Keratinocyte (primary cell): ENCODE results near the gene FAM174B. TPM values are rescaled to one million over a fixed set of nuclear protein-coding genes. Genes with fewer than 3 reads are reported as not detected.

Source experiments
- DNase-seq: peaks from one replicate; pipeline ENCODE4 v3.0.0-alpha.2; 2011; ENCODE audit warnings: low read depth, missing footprints, low spot score
- FAIRE-seq: peaks from 2 replicates; lab custom pipeline; 2011; peaks lifted over from hg19 to GRCh38; lab: Jason Lieb, UNC
- H2AFZ ChIP-seq: 2 replicates; pipeline ENCODE4 v1.6.0; 2012; ENCODE audit warnings: low read length, control low read depth, inconsistent platforms; ENCODE audit not compliant: control insufficient read depth
- H3K27ac ChIP-seq: 2 replicates; pipeline ENCODE4 v1.5.1; 2011; ENCODE audit warnings: low read length; ENCODE audit not compliant: control insufficient read depth, insufficient read depth
- H3K27me3 ChIP-seq: 3 replicates; pipeline ENCODE4 v1.6.0; 2011; ENCODE audit warnings: low read length; ENCODE audit not compliant: control insufficient read depth, insufficient read depth; ENCODE audit errors: extremely low read depth
- H3K36me3 ChIP-seq, 2 experiments: 2 replicates in 1 of 2; 3 replicates in 1 of 2; pipeline ENCODE4 v1.5.1; 2011; ENCODE audit warnings: low read length in 2 of 2, mild to moderate bottlenecking in 1 of 2; ENCODE audit not compliant: control insufficient read depth in 2 of 2, insufficient read depth in 2 of 2; ENCODE audit errors: extremely low read depth in 1 of 2
- H3K4me1 ChIP-seq: 3 replicates; pipeline ENCODE4 v1.5.1; 2011; ENCODE audit warnings: low read length; ENCODE audit not compliant: control insufficient read depth, insufficient read depth; ENCODE audit errors: extremely low read depth
- H3K4me2 ChIP-seq: 3 replicates; pipeline ENCODE4 v1.6.0; 2011; ENCODE audit warnings: low read depth, low read length; ENCODE audit not compliant: control insufficient read depth, insufficient read depth; ENCODE audit errors: extremely low read depth
- H3K4me3 ChIP-seq, 3 experiments: fragments of 200-600 bp in 1 of 3; sonication (generic) in 1 of 3; 2 replicates in 2 of 3; 3 replicates in 1 of 3; pipeline ENCODE4 v1.5.1; 2011 to 2016; ENCODE audit warnings: low read length in 3 of 3, mild to moderate bottlenecking in 3 of 3, control low read depth in 2 of 3, inconsistent platforms in 1 of 3, low read depth in 1 of 3, mixed read lengths in 1 of 3, mixed run types in 1 of 3, moderate library complexity in 1 of 3; ENCODE audit not compliant: control insufficient read depth in 2 of 3, insufficient read depth in 2 of 3; ENCODE audit errors: extremely low read depth in 1 of 3
- H3K79me2 ChIP-seq: 2 replicates; pipeline ENCODE4 v1.6.0; 2012; ENCODE audit warnings: low read length; ENCODE audit not compliant: control insufficient read depth, insufficient read depth
- H3K9ac ChIP-seq: 3 replicates; pipeline ENCODE4 v1.6.0; 2011; ENCODE audit warnings: low read length; ENCODE audit not compliant: control insufficient read depth, insufficient read depth; ENCODE audit errors: extremely low read depth
- H3K9me1 ChIP-seq: 3 replicates; pipeline ENCODE4 v1.6.0; 2011; ENCODE audit warnings: low read length; ENCODE audit not compliant: control insufficient read depth, insufficient read depth; ENCODE audit errors: extremely low read depth
- H3K9me3 ChIP-seq: 2 replicates; pipeline ENCODE4 v1.5.1; 2012; ENCODE audit warnings: low read depth, low read length; ENCODE audit not compliant: control insufficient read depth
- H4K20me1 ChIP-seq: 3 replicates; pipeline ENCODE4 v1.6.0; 2011; ENCODE audit warnings: low read length; ENCODE audit not compliant: control insufficient read depth, insufficient read depth; ENCODE audit errors: extremely low read depth
- CTCF ChIP-seq, 3 experiments: IDR thresholded peaks in 1 of 3; conservative IDR thresholded peaks in 1 of 3; optimal IDR thresholded peaks in 1 of 3; 2 replicates in 2 of 3; 3 replicates in 1 of 3; pipeline versions ENCODE3 to v1.5.1; 2011; ENCODE audit warnings: low read length in 3 of 3, mild to moderate bottlenecking in 3 of 3, moderate library complexity in 2 of 3, control low read depth in 1 of 3, inconsistent platforms in 1 of 3; ENCODE audit not compliant: insufficient read depth in 2 of 3; ENCODE audit errors: extremely low read depth in 1 of 3
- EZH2 ChIP-seq: IDR thresholded peaks from one replicate; pipeline ENCODE4 v1.6.1; 2012; ENCODE audit warnings: inconsistent platforms, mild to moderate bottlenecking, low read length, moderate library complexity
- dilution Hi-C: fragments of 300-500 bp; cut with MboI; formaldehyde crosslinking; loops from one replicate; pipeline ENCODE4 v1.7.0; 2020; ENCODE audit warnings: low sequenced_read_pairs; ENCODE audit not compliant: extremely low pct_ligation_motif_present
- polyA plus RNA-seq, 5 experiments: library from polyadenylated mRNA; depleted of rRNA in 3 of 5; stranded (reverse) in 3 of 5; stranded (forward) in 1 of 5; unstranded in 1 of 5; fragments of >200 nt; gene quantifications; 1 replicate in 1 of 5; 2 replicates in 3 of 5; 3 replicates in 1 of 5; pipeline versions ENCODE4 v1.2.1 to v1.2.3, GENCODE V29; 2011 to 2012; ENCODE audit warnings: missing spikeins in 2 of 5, low read depth in 1 of 5, low replicate concordance in 1 of 5

Gene FAM174B
- polyA plus RNA-seq, 1 donor (not counting 4 experiments of a cell fraction or from before 2014, with no cell fraction given): 0.73 TPM

GRCh38 chr15:92646216-92646615, 9.4 kb downstream of the FAM174B start:
- no peaks in the 10 kb centered on the region for H3K9me3 ChIP-seq
- no peaks in the 10 kb centered on the region for H4K20me1 ChIP-seq
- H3K36me3 ChIP-seq: no peaks in the 10 kb centered on the region
- no peaks in the 10 kb centered on the region for H3K9me1 ChIP-seq
- no peak overlapping the region for H3K4me3 ChIP-seq
- DNase-seq: no peak
- H3K4me2 ChIP-seq: no peak overlapping the region
- no peak for FAIRE-seq
- H3K27me3 ChIP-seq: no peaks in the 10 kb centered on the region
- no peaks in the 10 kb centered on the region for H3K79me2 ChIP-seq
- dilution Hi-C loops: no loop called here
- TF ChIP-seq EZH2 (no peak), CTCF (optimal IDR thresholded peaks at IDR 0.05 in 1 of 3, IDR thresholded peaks at IDR 0.05 in 1 of 3, conservative IDR thresholded peaks at IDR 0.05 in 1 of 3; ENCODE audit: extremely low read depth in 1 of 3, insufficient read depth in 2 of 3, low read length in 3 of 3) (no peak)
- H3K27ac ChIP-seq: no peak overlapping the region
- no peaks in the 10 kb centered on the region for H3K4me1 ChIP-seq
- no peak overlapping the region for H2AFZ ChIP-seq
- H3K9ac ChIP-seq: no peak overlapping the region

GRCh38 chr15:92645731-92646130, 9.8 kb downstream of the FAM174B start:
- no peak overlapping the region for H3K4me3 ChIP-seq
- no peak overlapping the region for H3K4me2 ChIP-seq
- no peak overlapping the region for H3K9ac ChIP-seq
- no peaks in the 10 kb centered on the region for H3K9me1 ChIP-seq
- H3K27ac ChIP-seq: no peak overlapping the region
- dilution Hi-C loops: no loop called here
- FAIRE-seq (no peak), DNase-seq (no peak)
- H3K79me2 ChIP-seq: no peaks in the 10 kb centered on the region
- H4K20me1 ChIP-seq: no peaks in the 10 kb centered on the region
- TF ChIP-seq EZH2 (no peak), CTCF (optimal IDR thresholded peaks at IDR 0.05 in 1 of 3, IDR thresholded peaks at IDR 0.05 in 1 of 3, conservative IDR thresholded peaks at IDR 0.05 in 1 of 3; ENCODE audit: extremely low read depth in 1 of 3, insufficient read depth in 2 of 3, low read length in 3 of 3) (no peak)
- no peaks in the 10 kb centered on the region for H3K9me3 ChIP-seq
- no peaks in the 10 kb centered on the region for H3K36me3 ChIP-seq
- no peak overlapping the region for H2AFZ ChIP-seq
- no peaks in the 10 kb centered on the region for H3K4me1 ChIP-seq
- H3K27me3 ChIP-seq: no peaks in the 10 kb centered on the region
